Renal pelvis (tissue), 4 donors: ENCODE measurements around the gene SH3RF2. TPM values are rescaled to one million over a fixed set of nuclear protein-coding genes. Genes with fewer than 3 reads are reported as not detected.
"Not testable (repeated sequence)": the region's sequence is repeated elsewhere in the genome, so short reads cannot be mapped to it uniquely, and the experiment has no call there.

Experiments
- DNase-seq: peaks from one replicate; pipeline ENCODE4 v3.0.0-alpha.2; 2013
- polyA plus RNA-seq, 3 donors: library from polyadenylated mRNA; unstranded; fragments of 120-200 nt; gene quantifications; one replicate each; pipeline ENCODE4 v1.2.1, GENCODE V29; 2013; ENCODE audit not compliant: insufficient read length in 3 of 3

The SH3RF2 gene
- polyA plus RNA-seq, 3 donors: 4.8 to 9.1 (median 7.7) TPM

- DNase-seq: no peak
Observed at GRCh38 chr5:146006470-146007190, 70.3 kb downstream of the SH3RF2 start.

GRCh38 chr5:146007270-146007669 is 70.9 kb downstream of the SH3RF2 start:
- DNase-seq: no peak

GRCh38 chr5:146007989-146008388 is 71.6 kb downstream of the SH3RF2 start:
- peak; percentile 15 for DNase-seq

GRCh38 chr5:146009020-146009419 is 72.6 kb downstream of the SH3RF2 start:
- DNase-seq: no peak

GRCh38 chr5:146010447-146010846 is 74.1 kb downstream of the SH3RF2 start:
- DNase-seq: not testable (repeated sequence)

GRCh38 chr5:146013761-146014160 is 77.4 kb downstream of the SH3RF2 start:
- DNase-seq: no peak

GRCh38 chr5:146015001-146015400 is 78.6 kb downstream of the SH3RF2 start:
- no peak for DNase-seq

GRCh38 chr5:146016764-146017484 is 80.5 kb downstream of the SH3RF2 start:
- no peak for DNase-seq

GRCh38 chr5:146018514-146019375 is 82.4 kb downstream of the SH3RF2 start:
- no peak for DNase-seq

GRCh38 chr5:146020100-146020499 is 83.7 kb downstream of the SH3RF2 start:
- DNase-seq: no peak

- no peak for DNase-seq
Observed at GRCh38 chr5:146024034-146024433, 87.7 kb downstream of the SH3RF2 start.

GRCh38 chr5:146025114-146025680 is 88.8 kb downstream of the SH3RF2 start:
- DNase-seq: no peak

GRCh38 chr5:146025681-146026080 is 89.3 kb downstream of the SH3RF2 start:
- no peak for DNase-seq

- DNase-seq: no peak
Observed at GRCh38 chr5:146026307-146027010, 90.1 kb downstream of the SH3RF2 start.

- peak; percentile 64 for DNase-seq
Observed at GRCh38 chr5:146027751-146028150, 91.4 kb downstream of the SH3RF2 start.

GRCh38 chr5:146032911-146033310 is 96.5 kb downstream of the SH3RF2 start:
- no peak for DNase-seq

GRCh38 chr5:146034127-146034526 is 97.7 kb downstream of the SH3RF2 start:
- no peak for DNase-seq

- no peak for DNase-seq
Observed at GRCh38 chr5:146034605-146035004, 98.2 kb downstream of the SH3RF2 start.

GRCh38 chr5:146039420-146039819 is 103.0 kb downstream of the SH3RF2 start:
- DNase-seq: no peak

- DNase-seq: no peak
Observed at GRCh38 chr5:146040527-146040926, 104.1 kb downstream of the SH3RF2 start.

GRCh38 chr5:146041180-146041789 is 104.9 kb downstream of the SH3RF2 start:
- DNase-seq: no peak
